HEK293 (cell line): Measurements from ENCODE around the gene E2F4.

Source experiments
- CTCF ChIA-PET: fragments of 350-600 bp; formaldehyde crosslinking; extraction: SDS; loops from one replicate; lab custom pipeline; 2021; ENCODE audit warnings: antibody characterized with exemption; lab: Yijun Ruan, JAX
- POLR2A ChIA-PET: fragments of 300-600 bp; formaldehyde crosslinking; extraction: SDS; loops from one replicate; lab custom pipeline; 2020; ENCODE audit warnings: antibody characterized with exemption, inconsistent platforms; lab: Yijun Ruan, JAX
- H3K27ac ChIP-seq: fragments of 200-500 bp; sonication (Bioruptor generic); 2 replicates; pipeline ENCODE4 v1.5.1; 2014; ENCODE audit warnings: low read depth, low read length, control low read depth, inconsistent platforms; ENCODE audit errors: extremely low read depth
- H3K36me3 ChIP-seq, 2 experiments: fragments of 200-500 bp in 1 of 2; sonication (Bioruptor generic) in 1 of 2; 1 replicate in 1 of 2; 2 replicates in 1 of 2; pipeline ENCODE4 v1.5.1; 2014 to 2017; ENCODE audit warnings: inconsistent platforms in 2 of 2, low read length in 2 of 2; ENCODE audit not compliant: control insufficient read depth in 2 of 2, insufficient read depth in 1 of 2
- H3K4me1 ChIP-seq: fragments of 200-500 bp; sonication (Bioruptor generic); 2 replicates; pipeline ENCODE4 v1.5.1; 2014; ENCODE audit warnings: mild to moderate bottlenecking, low read length, inconsistent platforms; ENCODE audit not compliant: control insufficient read depth, insufficient read depth
- H3K4me3 ChIP-seq: 2 replicates; pipeline ENCODE4 v1.5.1; 2011; ENCODE audit warnings: low read depth, mild to moderate bottlenecking, control low read depth, low read length, moderate library complexity
- H3K9me3 ChIP-seq: fragments of 200-500 bp; sonication (Bioruptor generic); 2 replicates; pipeline ENCODE4 v1.5.1; 2014; ENCODE audit warnings: low read depth, low read length, inconsistent platforms; ENCODE audit not compliant: control insufficient read depth, insufficient read depth
- GLIS2 ChIP-seq: fragments of 450-650 bp; formaldehyde crosslinking; IDR thresholded peaks from 2 replicates; pipeline ENCODE4 v1.5.1; 2016; ENCODE audit warnings: missing biosample characterization, missing genetic modification characterization
- KLF16 ChIP-seq: fragments of 450-650 bp; formaldehyde crosslinking; IDR thresholded peaks from 2 replicates; pipeline ENCODE4 v1.5.1; 2017; ENCODE audit warnings: missing biosample characterization, missing genetic modification characterization
- PATZ1 ChIP-seq: fragments of 450-650 bp; formaldehyde crosslinking; IDR thresholded peaks from 2 replicates; pipeline ENCODE4 v1.5.1; 2016; ENCODE audit warnings: missing biosample characterization, missing genetic modification characterization
- ZIC2 ChIP-seq: fragments of 450-650 bp; formaldehyde crosslinking; IDR thresholded peaks from 2 replicates; pipeline ENCODE4 v1.5.1; 2016; ENCODE audit warnings: missing biosample characterization, missing genetic modification characterization
- ZNF10 ChIP-seq: fragments of 450-650 bp; formaldehyde crosslinking; IDR thresholded peaks from 2 replicates; pipeline ENCODE4 v1.5.1; 2017; ENCODE audit warnings: missing biosample characterization, missing genetic modification characterization
- ZNF121 ChIP-seq: fragments of 450-650 bp; formaldehyde crosslinking; IDR thresholded peaks from 2 replicates; pipeline ENCODE4 v1.5.1; 2016; ENCODE audit warnings: missing biosample characterization, missing genetic modification characterization
- ZNF354C ChIP-seq: fragments of 450-650 bp; formaldehyde crosslinking; IDR thresholded peaks from 2 replicates; pipeline ENCODE4 v1.5.1; 2016; ENCODE audit warnings: missing biosample characterization, missing genetic modification characterization, low read depth, borderline replicate concordance
- ZNF501 ChIP-seq: fragments of 450-650 bp; formaldehyde crosslinking; IDR thresholded peaks from 2 replicates; pipeline ENCODE4 v1.5.1; 2016; ENCODE audit warnings: missing biosample characterization, missing genetic modification characterization
- ZNF600 ChIP-seq: fragments of 450-650 bp; formaldehyde crosslinking; IDR thresholded peaks from 2 replicates; pipeline ENCODE4 v1.5.1; 2016; ENCODE audit warnings: missing biosample characterization, missing genetic modification characterization
- ZNF776 ChIP-seq: fragments of 450-650 bp; formaldehyde crosslinking; IDR thresholded peaks from 2 replicates; pipeline ENCODE4 v1.5.0; 2017; ENCODE audit warnings: missing biosample characterization, missing genetic modification characterization, borderline replicate concordance
- TF ChIP-seq, protein P1 (sequence below): fragments of 450-650 bp; formaldehyde crosslinking; IDR thresholded peaks from 2 replicates; pipeline ENCODE4 v1.5.1; 2016; ENCODE audit warnings: missing biosample characterization, missing genetic modification characterization
- TF ChIP-seq, protein P2 (sequence below): fragments of 450-650 bp; formaldehyde crosslinking; IDR thresholded peaks from 2 replicates; pipeline ENCODE4 v1.5.1; 2017; ENCODE audit warnings: missing biosample characterization, mild to moderate bottlenecking, missing genetic modification characterization, moderate library complexity
- TF ChIP-seq, protein P3 (sequence below): fragments of 450-650 bp; formaldehyde crosslinking; IDR thresholded peaks from 2 replicates; pipeline ENCODE4 v1.5.1; 2016; ENCODE audit warnings: missing biosample characterization, missing genetic modification characterization

Gene E2F4

DNA sequence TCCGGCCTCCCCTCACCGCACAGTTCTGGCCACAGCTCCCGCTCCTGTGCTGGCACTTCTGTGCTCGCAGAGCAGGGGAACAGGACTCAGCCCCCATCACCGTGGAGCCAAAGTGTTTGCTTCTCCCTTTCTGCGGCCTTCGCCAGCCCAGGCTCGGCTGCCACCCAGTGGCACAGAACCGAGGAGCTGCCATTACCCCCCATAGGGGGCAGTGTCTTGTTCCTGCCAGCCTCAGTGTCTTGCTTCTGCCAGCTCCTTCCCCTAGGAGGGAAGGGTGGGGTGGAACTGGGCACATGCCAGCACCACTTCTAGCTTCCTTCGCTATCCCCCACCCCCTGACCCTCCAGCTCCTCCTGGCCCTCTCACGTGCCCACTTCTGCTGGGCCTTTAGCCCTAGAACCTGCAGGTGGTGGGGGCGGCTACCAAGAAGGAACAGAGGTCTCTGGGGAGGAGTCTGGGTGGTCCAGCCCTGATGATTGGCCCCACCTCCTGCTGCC, 6.3 kb downstream of the E2F4 start:
- POLR2A ChIA-PET = interaction anchor here (0.6 to 2.1 kb wide), 12 partner anchors 9 to 237 kb away, joined by 3 to 11 read pairs (median 3); partner anchors contain the start of genes CES3 and TMEM208
- Histone ChIP-seq H3K27ac (no peak overlapping the region), H3K4me3 (no peak overlapping the region), H3K9me3 (no peaks in the 10 kb centered on the region), H3K4me1 (peaks cover 3% of the 10 kb centered on the region), H3K36me3 (peaks cover 7 to 89% of the 10 kb centered on the region in 2 experiments; a peak in 2 of 3 replicates)
- peak; percentile 25; the same call in 1 of the 2 replicates for TF ChIP-seq PATZ1 (tag by site-specific recombination)
- 0 out of 2 replicates have a peak, but pooled peaks have one; percentile 8 for TF ChIP-seq ZNF10
- TF ChIP-seq KLF16 = 0 out of 2 replicates have a peak, but pooled peaks have one; percentile 20
- TF ChIP-seq, protein P1, sequence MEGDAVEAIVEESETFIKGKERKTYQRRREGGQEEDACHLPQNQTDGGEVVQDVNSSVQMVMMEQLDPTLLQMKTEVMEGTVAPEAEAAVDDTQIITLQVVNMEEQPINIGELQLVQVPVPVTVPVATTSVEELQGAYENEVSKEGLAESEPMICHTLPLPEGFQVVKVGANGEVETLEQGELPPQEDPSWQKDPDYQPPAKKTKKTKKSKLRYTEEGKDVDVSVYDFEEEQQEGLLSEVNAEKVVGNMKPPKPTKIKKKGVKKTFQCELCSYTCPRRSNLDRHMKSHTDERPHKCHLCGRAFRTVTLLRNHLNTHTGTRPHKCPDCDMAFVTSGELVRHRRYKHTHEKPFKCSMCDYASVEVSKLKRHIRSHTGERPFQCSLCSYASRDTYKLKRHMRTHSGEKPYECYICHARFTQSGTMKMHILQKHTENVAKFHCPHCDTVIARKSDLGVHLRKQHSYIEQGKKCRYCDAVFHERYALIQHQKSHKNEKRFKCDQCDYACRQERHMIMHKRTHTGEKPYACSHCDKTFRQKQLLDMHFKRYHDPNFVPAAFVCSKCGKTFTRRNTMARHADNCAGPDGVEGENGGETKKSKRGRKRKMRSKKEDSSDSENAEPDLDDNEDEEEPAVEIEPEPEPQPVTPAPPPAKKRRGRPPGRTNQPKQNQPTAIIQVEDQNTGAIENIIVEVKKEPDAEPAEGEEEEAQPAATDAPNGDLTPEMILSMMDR (tag by site-specific recombination) = peak; percentile 98
- TF ChIP-seq ZNF501 (tag by site-specific recombination) = no peak
- TF ChIP-seq, protein P2, sequence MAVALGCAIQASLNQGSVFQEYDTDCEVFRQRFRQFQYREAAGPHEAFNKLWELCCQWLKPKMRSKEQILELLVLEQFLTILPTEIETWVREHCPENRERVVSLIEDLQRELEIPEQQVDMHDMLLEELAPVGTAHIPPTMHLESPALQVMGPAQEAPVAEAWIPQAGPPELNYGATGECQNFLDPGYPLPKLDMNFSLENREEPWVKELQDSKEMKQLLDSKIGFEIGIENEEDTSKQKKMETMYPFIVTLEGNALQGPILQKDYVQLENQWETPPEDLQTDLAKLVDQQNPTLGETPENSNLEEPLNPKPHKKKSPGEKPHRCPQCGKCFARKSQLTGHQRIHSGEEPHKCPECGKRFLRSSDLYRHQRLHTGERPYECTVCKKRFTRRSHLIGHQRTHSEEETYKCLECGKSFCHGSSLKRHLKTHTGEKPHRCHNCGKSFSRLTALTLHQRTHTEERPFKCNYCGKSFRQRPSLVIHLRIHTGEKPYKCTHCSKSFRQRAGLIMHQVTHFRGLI (tag by site-specific recombination) = no peak
- TF ChIP-seq ZIC2 (tag by site-specific recombination) = 0 out of 2 replicates have a peak, but pooled peaks have one; percentile 7
- TF ChIP-seq ZNF600 (tag by site-specific recombination) = peak; percentile 71
- TF ChIP-seq ZNF354C = no peak
- TF ChIP-seq, protein P3, sequence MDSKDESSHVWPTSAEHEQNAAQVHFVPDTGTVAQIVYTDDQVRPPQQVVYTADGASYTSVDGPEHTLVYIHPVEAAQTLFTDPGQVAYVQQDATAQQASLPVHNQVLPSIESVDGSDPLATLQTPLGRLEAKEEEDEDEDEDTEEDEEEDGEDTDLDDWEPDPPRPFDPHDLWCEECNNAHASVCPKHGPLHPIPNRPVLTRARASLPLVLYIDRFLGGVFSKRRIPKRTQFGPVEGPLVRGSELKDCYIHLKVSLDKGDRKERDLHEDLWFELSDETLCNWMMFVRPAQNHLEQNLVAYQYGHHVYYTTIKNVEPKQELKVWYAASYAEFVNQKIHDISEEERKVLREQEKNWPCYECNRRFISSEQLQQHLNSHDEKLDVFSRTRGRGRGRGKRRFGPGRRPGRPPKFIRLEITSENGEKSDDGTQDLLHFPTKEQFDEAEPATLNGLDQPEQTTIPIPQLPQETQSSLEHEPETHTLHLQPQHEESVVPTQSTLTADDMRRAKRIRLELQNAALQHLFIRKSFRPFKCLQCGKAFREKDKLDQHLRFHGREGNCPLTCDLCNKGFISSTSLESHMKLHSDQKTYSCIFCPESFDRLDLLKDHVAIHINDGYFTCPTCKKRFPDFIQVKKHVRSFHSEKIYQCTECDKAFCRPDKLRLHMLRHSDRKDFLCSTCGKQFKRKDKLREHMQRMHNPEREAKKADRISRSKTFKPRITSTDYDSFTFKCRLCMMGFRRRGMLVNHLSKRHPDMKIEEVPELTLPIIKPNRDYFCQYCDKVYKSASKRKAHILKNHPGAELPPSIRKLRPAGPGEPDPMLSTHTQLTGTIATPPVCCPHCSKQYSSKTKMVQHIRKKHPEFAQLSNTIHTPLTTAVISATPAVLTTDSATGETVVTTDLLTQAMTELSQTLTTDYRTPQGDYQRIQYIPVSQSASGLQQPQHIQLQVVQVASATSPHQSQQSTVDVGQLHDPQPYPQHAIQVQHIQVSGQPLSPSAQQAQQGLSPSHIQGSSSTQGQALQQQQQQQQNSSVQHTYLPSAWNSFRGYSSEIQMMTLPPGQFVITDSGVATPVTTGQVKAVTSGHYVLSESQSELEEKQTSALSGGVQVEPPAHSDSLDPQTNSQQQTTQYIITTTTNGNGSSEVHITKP (tag by site-specific recombination) = peak; percentile 29; the same call in 1 of the 2 replicates
- peak; percentile 16; the same call in 1 of the 2 replicates for TF ChIP-seq GLIS2 (tag by site-specific recombination)
- TF ChIP-seq ZNF121 (tag by site-specific recombination) = no peak
- no peak for TF ChIP-seq ZNF776 (tag by site-specific recombination)
- CTCF ChIA-PET = interaction anchor here (0.5 to 2.2 kb wide), 10 partner anchors 10 to 265 kb away, joined by 3 to 10 read pairs (median 3); partner anchors contain the start of gene MATCAP1
